ENCODE measurements around the gene WNT5A.

DNA sequence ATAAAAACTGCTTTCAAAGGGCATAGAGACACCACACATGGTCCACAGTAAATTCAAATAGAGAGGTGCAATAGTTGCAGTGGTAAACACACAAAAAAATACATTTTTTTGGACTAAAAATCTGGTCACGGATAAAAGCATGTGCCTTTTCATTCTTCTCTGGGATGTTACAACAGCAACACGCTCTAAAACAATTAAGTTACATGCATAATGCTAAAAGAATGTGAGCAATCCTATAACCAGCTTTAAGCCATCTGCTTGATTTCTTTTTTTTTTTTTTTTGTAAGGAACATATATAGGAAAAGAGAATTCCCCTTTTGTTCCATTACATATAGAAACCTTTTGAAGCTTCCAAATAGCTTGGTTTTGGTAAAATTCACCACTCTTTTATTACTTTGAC, 20.0 kb downstream of the WNT5A start:
- TF ChIP-seq, protein P1, sequence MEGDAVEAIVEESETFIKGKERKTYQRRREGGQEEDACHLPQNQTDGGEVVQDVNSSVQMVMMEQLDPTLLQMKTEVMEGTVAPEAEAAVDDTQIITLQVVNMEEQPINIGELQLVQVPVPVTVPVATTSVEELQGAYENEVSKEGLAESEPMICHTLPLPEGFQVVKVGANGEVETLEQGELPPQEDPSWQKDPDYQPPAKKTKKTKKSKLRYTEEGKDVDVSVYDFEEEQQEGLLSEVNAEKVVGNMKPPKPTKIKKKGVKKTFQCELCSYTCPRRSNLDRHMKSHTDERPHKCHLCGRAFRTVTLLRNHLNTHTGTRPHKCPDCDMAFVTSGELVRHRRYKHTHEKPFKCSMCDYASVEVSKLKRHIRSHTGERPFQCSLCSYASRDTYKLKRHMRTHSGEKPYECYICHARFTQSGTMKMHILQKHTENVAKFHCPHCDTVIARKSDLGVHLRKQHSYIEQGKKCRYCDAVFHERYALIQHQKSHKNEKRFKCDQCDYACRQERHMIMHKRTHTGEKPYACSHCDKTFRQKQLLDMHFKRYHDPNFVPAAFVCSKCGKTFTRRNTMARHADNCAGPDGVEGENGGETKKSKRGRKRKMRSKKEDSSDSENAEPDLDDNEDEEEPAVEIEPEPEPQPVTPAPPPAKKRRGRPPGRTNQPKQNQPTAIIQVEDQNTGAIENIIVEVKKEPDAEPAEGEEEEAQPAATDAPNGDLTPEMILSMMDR (IDR thresholded peaks at IDR 0.05), result no peak
- TF ChIP-seq EZH2 (IDR thresholded peaks at IDR 0.05), result no peak

Data from neural progenitor cell (in vitro differentiated cells).